ENCODE measurements around the gene PXMP2. TPM values are rescaled to one million over a fixed set of nuclear protein-coding genes. Genes with fewer than 3 reads are reported as not detected.

PXMP2 gene
- total RNA-seq, 1 experiment from 2014 or later = 23.5 TPM

DNA sequence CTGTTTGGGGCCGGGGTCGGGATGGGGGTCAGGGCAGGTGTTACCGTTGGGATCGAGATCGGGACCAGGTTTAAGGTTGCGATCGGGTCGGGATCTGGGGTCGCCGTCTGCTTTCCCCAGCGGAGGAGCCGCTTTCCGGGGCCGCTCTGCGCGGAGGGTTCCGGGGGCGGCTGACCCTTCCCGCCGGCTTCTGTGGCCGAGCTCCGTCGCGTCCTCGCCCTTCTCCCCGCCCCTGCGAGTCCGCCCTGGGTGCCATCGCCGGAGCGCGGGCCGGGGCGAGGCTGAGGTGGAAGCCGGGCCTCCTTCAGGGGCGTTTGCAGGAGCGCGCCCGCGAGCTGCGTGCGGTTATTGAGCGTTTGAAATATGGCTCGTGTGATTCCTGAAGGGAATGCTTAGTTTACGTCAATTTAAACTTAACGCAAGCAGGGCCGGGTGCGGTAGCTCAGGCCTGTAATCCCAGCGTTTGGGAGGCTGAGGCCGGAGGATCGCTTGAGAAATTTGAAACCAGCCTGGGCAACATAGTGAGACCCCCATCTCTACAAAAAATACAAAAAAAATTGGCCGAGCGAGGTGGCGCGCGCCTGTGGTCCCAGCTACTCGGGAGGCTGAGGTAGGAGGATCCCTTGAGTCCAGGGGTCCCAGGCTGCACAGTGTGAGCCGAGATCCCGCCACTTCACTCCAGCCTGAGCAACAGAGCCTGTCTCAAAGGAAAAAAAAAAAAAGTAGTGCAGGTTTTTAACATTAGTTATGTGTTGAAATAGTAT, 23.9 kb downstream of the PXMP2 start:
- no peak for DNase-seq (ENCODE audit: low read depth, low spot score)
- in situ Hi-C loops (cut with HindIII; ENCODE audit: low pct_unique_long_range_greater_than_20kb, low sequenced_read_pairs) = no loop called here

DNA sequence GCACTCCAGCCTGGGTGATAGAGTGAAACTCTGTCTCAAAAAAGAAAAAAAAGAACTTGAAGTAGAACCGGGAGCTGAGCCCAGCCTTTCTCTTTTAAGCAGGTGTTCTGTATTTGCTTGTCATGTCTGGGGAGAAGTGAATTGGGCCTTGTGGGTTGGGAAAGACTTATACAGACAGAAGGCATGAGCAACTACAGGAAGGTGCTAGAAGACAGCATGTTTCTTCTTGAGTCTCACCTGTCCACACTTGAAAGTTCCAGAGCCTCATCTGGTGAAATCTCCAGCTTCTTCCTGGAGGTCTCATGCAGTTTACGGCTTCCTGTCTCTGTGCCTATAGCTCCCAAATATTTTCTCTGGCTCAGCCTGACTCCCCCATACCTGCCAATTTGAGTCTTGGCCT, 25.7 kb downstream of the PXMP2 start:
- in situ Hi-C loops (cut with HindIII; ENCODE audit: low pct_unique_long_range_greater_than_20kb, low sequenced_read_pairs) = no loop called here
- DNase-seq (ENCODE audit: low read depth, low spot score) = no peak

DNA sequence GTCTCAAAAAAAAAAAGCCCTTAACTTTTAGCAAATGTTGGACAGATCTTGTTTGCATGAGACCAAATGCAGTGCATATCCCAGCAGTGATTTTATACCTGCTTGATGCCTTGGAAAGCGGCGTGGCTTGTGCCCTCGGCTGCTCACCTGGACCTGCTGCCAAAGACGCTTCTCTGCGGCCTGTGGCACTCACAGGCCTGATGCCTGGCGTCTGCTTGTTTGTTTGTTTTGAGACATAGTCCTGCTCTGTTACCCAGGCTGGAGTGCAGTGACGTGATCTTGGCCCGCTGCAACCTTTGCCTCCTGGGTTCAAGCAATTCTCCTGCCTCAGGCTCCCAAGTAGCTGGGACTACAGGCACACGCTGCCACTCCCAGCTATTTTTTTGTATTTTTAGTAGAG, 28.5 kb downstream of the PXMP2 start:
- in situ Hi-C loops (cut with HindIII; ENCODE audit: low pct_unique_long_range_greater_than_20kb, low sequenced_read_pairs) = no loop called here
- DNase-seq (ENCODE audit: low read depth, low spot score) = no peak

DNA sequence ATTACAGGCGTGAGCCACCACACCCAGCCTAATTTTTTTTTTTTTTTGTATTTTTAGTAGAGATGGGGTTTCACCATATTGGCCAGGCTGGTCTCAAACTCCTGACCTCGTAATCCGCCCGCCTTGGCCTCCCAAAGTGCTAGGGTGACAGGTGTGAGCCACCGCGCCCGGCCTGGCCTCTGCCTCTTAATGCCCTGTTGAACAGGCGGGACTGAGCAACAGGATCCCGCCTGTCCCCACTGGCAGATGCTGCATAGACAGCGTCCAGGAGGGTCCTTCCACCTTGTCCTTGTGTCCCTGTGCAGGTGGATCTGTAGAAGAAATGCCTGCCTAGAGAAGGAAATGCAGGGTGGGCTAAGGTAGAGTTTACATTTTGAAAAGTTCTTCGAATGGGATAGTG, 29.0 kb downstream of the PXMP2 start:
- in situ Hi-C loops (cut with HindIII; ENCODE audit: low pct_unique_long_range_greater_than_20kb, low sequenced_read_pairs) = no loop called here
- DNase-seq (ENCODE audit: low read depth, low spot score) = no peak

DNA sequence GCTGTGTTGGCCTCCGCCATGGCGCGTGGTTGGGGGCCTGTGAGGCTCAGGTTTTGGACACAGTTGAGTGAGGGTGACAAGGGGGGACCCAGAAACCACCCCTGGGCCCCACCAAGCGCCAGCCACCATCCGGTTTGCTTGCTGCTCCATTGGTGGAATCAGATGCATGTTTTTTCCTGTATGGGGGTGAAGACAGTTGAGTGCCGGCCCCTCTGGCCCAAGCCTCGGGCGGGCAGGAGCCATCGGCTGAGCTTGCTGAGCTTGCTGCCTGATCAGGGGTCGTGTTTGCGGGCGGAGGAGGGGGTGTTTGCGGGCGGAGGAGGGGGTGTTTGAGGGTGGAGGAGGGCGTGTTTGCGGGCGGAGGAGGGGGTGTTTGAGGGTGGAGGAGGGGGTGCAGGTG, 29.6 kb downstream of the PXMP2 start:
- in situ Hi-C loops (cut with HindIII; ENCODE audit: low pct_unique_long_range_greater_than_20kb, low sequenced_read_pairs) = no loop called here
- no peak for DNase-seq (ENCODE audit: low read depth, low spot score)

DNA sequence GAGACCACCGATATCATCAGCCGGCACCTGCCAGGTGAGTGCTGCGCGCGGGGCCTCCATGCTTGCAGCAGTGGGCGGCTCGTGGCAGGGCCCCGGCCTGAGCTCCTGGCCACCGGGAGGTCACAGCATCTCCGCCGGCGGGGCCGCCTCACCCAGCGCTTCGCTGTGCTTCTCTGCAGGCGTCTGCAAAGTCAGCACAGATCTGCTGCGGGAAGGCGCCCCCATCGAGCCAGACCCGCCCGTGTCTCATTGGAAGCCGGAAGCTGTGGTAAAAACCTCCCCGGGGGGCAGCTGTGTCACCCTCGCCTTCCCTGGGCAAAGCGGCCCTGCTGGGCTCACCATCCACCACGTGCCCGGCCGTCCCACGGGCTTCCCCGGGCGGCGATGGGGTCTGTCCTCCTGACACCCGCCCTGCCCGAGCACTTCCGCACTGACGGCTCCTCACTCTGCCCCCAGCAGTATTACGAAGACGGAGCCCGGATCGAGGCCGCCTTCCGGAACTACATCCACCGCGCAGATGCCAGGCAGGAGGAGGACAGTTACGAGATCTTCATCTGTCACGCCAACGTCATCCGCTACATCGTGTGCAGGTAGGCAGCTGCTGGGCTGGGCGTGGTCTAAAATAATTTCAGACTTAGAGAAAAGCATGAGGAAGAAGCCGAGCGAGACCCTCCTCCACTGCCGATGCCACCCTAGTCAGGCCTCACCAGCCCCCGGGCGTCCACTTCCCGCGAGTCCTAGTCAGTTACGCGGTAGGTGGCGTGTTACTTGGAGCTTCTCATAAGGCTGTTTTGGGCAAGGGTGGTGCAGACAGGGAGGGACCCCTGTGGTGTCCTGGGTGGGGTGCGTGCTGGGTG, 30.4 kb downstream of the PXMP2 start:
- DNase-seq (ENCODE audit: low read depth, low spot score) = no peak
- in situ Hi-C loops (cut with HindIII; ENCODE audit: low pct_unique_long_range_greater_than_20kb, low sequenced_read_pairs) = no loop called here

DNA sequence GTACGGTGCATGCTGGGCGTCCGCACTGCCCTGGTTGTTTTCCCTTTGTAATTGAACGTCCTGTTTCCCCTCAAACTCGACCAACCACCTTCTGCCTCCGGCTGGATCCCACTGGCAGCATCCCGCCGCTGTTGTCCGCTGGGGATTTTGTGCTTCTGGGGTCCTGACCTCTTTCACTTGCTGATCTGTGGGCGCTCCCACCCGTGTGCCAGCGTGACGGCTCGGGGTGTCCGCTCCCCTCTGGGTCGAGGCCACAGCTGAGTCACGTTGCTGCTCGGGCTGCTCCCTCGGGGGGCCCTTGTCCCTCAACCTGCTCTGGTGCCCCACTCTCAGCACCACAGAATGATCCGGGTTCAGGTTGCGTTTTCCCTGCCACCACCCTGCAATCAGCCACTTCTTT, 31.3 kb downstream of the PXMP2 start:
- in situ Hi-C loops (cut with HindIII; ENCODE audit: low pct_unique_long_range_greater_than_20kb, low sequenced_read_pairs) = no loop called here
- DNase-seq (ENCODE audit: low read depth, low spot score) = no peak

DNA sequence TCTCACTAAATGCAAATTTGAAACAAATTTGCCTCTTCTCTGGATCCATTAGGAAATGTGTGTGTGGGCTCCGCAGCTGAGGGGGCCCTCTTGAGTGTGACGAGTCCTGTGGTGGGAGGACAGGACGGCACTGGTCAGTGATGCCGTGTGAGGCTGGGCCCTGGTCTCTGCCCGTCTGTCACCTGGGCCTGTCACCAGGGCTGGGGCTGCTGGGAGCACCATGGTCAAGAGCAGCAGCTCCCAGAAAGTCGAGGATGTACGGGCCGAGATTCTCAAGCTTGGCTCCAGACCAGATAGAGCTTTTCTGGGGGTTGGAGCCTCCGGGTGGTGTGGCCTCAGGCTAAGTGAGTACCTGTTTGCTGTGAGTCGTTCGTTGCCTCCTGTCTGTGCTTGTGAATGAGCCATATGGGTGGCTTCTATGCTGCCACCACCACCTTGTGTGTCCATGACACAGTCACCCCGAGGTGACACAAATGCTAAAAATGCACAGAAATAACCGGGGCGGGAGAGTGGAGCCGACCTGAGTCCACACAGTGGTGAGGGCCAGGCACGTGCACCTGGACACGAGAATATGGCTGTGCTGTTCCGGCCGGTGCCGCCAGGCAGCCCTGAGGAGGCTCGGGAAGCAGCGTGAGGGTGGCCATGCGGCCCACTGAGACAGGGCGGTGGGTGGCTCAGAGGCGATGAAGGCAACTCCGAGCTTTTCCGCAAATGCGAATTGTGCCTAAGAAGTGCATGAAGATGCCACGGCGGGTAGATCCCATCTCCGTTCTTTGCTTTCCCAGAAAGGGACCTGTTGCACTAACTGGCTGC, 32.0 kb downstream of the PXMP2 start:
- no peak for DNase-seq (ENCODE audit: low read depth, low spot score)
- in situ Hi-C loops (cut with HindIII; ENCODE audit: low pct_unique_long_range_greater_than_20kb, low sequenced_read_pairs) = no loop called here

DNA sequence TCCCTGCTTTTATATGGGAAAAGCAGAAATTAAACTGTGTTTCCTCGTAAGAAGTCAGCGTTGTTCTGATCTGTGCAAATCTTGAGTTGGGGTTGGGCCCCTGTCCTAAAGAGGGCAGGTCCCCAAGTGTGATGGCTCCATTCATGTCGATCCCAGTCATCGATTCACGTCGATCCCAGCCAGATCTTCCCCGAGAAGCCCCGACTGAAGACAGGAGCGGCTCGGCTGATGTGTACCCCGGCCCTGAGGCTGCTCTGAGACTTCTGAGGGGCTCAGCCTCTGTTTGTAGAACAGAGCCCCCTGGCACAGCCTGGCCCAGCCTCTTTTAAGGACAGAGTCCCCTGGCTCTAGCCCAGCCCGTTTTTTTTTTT, 32.6 kb downstream of the PXMP2 start:
- in situ Hi-C loops (cut with HindIII; ENCODE audit: low pct_unique_long_range_greater_than_20kb, low sequenced_read_pairs) = no loop called here
- no peak for DNase-seq (ENCODE audit: low read depth, low spot score)

DNA sequence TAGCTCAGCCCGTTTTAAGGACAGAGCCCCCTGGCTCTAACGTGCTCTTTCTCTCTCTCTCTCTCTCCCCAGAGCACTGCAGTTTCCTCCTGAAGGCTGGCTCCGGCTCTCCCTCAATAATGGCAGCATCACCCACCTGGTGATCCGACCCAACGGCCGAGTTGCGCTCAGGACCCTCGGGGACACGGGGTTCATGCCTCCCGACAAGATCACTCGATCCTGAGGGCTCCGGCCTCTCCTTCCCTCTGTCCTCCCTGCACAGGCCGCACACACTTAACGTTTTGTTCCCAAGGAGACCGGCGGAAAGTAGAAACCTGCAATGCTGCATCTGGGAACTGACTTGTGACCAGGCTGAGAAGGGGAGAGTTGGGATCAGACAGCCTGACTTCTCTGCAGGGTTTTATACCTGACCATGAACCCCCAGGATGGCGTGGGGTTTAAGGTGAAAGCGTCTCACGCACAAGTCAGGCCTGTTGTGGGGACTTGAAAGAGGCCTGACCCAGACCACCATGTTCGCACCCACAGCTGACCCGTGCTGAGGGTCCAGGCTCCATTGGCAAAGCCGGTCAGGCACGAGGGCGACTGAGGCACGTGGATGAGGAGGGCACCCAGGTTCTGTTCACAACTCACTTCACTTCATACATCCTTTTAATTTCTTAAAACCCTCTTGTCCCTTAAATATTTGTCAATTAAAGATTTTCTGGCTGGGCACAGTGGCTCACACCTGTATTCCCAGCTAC, 33.4 kb downstream of the PXMP2 start:
- in situ Hi-C loops (cut with HindIII; ENCODE audit: low pct_unique_long_range_greater_than_20kb, low sequenced_read_pairs) = no loop called here
- DNase-seq (ENCODE audit: low read depth, low spot score) = no peak

DNA sequence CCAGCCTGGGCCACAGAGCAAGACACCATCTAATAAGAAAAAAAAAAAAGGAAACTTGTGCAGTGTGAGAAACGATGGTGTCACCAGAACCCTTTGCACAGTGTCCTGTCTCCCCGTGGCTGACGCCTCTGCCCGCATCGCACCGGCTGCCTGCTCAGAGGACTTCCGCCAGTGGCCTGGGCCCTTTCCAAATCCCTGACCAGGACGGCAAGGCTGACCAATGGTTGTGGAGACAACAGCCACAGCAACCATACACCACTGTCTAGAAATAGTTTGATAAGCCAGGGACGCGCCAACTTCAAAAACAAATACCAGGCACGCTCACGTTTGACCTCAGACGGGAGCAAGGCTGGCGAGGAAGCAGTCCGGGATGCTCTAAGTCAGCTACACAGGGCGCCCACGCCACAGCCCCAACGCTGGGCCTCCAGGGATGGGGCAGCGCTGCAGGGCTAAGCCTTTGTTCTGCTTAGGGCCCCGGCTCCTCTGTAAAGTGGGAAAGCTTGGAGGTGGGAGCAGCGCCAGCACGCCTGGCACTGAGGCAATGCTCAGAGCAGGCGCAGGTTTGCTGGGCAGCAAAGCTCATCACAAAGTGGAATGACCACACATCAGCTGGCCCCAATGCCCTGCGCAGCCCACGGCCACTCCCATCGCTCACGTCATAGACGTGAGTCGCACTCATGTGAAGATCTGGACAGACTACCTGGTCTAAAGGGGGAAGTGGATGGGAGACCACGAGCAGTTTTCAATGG, 35.8 kb downstream of the PXMP2 start:
- DNase-seq (ENCODE audit: low read depth, low spot score) = no peak
- in situ Hi-C loops (cut with HindIII; ENCODE audit: low pct_unique_long_range_greater_than_20kb, low sequenced_read_pairs) = no loop called here

DNA sequence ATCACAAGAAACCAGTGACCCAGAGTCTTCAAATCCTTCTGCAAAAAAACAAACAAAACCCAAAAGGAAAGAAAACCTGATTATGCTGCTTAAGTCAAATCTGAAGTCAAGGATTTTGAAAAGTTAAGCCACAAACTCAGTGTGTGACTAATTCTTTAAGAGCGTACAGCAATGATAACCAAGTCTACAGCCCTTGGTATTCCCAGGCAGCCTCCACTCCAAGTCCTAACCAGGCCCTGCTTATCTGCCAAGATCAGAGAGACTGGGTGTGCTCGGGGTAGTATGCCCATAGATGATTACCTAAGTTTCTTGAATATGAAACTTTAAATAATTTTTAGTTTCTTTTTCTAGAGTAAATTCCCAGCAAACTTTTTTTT, 36.4 kb downstream of the PXMP2 start:
- no peak for DNase-seq (ENCODE audit: low read depth, low spot score)
- in situ Hi-C loops (cut with HindIII; ENCODE audit: low pct_unique_long_range_greater_than_20kb, low sequenced_read_pairs) = no loop called here

DNA sequence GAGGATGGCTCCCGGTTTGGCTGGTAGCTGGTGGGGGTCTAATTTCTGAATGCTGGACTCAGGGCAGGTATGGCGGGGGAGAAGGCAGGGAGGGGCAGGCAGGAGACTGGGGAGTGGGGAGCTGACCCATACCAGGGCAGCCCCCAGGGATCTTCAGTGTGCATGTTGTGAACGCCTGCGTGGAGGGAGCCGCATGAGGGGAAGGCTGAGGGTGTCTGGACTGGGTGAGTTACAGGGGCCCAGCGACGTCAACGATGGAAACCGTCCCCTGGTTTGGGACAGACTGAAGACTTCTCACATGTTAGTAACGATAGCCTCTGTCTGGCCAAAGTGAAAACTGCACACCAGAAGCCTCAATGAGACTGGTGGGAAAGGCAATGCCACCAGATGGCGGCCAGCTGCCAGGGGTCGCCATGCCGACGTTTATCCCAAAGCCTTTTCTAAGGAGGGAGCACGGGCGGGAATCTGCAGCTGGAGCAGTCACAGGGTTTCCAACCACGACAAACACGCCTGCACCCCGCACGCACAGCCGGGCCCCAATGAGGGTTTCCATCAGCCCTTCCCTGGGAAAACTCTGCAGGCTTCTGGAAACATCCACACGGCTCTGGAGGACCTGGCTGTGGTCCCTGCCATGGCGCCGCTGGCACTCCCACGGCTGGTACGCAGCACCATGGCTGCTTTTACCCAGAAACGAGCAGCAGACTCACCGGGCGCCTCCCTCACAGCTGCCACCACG, 37.3 kb downstream of the PXMP2 start:
- no peak for DNase-seq (ENCODE audit: low read depth, low spot score)
- in situ Hi-C loops (cut with HindIII; ENCODE audit: low pct_unique_long_range_greater_than_20kb, low sequenced_read_pairs) = no loop called here

DNA sequence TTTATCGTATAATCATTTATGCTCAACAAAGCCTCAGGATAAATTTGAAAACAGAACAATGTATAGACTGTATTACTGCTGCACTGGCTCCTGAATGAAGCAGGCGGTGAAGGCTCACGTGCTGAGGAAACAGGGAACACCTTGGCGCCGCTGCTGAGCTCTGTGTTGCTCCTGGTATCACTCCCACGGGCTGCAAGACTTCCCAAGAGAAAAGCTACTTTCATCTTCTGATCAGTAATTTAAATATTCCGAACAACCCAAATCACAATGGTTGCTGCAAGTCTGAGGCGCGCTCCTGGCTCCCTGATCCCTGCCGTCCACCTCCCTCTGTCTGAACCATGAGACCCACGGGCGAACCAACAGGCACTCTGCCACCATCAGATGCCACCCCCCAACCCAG, 39.0 kb downstream of the PXMP2 start:
- in situ Hi-C loops (cut with HindIII; ENCODE audit: low pct_unique_long_range_greater_than_20kb, low sequenced_read_pairs) = no loop called here
- no peak for DNase-seq (ENCODE audit: low read depth, low spot score)

DNA sequence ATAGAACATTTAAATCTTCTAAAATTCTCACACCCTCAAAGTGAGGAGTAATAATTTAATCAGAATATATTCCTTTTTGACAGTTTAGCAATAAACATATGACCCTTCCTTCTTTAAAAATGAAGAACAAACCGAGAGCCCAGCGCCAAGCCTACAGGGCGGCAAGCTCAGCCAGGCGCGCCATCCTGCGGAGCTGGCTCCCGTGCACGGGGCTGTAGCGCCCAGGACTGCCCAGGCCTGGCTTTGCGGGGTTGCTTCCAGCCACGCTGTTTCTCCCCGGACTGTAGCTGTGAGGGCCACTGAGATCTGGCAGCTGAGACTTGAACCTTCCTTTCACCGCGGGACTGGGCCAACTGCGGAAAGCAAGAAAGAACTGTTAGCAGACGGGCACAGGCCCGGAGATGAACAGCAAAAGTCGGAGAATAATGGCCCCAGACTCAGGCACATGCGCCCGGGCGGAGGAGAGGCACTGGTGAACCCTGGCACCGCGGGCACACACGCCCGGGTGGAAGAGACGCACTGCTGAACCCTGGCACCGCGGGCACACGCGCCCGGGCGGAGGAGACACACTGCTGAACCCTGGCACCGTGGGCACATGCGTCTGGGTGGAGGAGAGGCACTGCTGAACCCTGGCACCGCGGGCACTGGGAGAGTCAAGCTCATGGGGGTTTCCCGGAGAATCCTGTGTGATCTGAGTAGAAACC, 39.9 kb downstream of the PXMP2 start:
- no peak for DNase-seq (ENCODE audit: low read depth, low spot score)
- in situ Hi-C loops (cut with HindIII; ENCODE audit: low pct_unique_long_range_greater_than_20kb, low sequenced_read_pairs) = no loop called here

DNA sequence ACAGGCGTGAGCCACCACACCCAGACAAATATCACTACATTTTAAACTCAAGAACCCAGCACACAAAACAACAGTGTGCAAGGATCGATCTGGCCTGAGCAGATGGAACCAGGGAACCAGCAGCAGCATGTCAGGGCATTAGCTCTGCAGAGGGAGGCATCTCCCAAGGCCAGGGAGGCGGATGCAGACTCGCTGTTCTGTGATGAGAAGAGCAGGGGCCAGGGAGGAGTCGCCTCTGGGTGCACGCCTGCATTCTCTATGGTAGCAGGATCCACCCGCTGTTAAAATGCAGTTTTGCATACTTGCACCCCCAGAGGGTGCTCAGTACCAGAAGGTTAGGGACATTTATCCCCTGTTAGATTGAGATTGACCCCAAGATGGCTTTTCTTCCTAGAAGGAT, 41.1 kb downstream of the PXMP2 start:
- DNase-seq (ENCODE audit: low read depth, low spot score) = no peak
- in situ Hi-C loops (cut with HindIII; ENCODE audit: low pct_unique_long_range_greater_than_20kb, low sequenced_read_pairs) = no loop called here

All from SK-MEL-5 (cell line).